Measurements from ENCODE around the gene MTMR12.

The MTMR12 gene

GRCh38 chr5:32187675-32188074 is 125.1 kb downstream of the MTMR12 start:
- no peak for DNase-seq

- peak; percentile 26 for DNase-seq
These were observed 130.2 kb downstream of the MTMR12 start for GRCh38 chr5:32182463-32183063.
